H1 (cell line): ENCODE results near the gene SPATA13. TPM values are rescaled to one million over a fixed set of nuclear protein-coding genes. Genes with fewer than 3 reads are reported as not detected.
A peak's percentile ranks its signal among the peaks of the same experiment; 100 is the strongest.

ENCODE experiments used
- CTCF ChIA-PET: fragments of 300-600 bp; sonication (Branson Sonifier 250); formaldehyde crosslinking; loops from one replicate; lab custom pipeline; 2021; ENCODE audit not compliant: partially characterized antibody; lab: Charles Lee
- POLR2A ChIA-PET: fragments of 300-600 bp; sonication (Branson Sonifier 250); formaldehyde crosslinking; loops from one replicate; lab custom pipeline; 2021; ENCODE audit warnings: inconsistent platforms; ENCODE audit not compliant: partially characterized antibody; lab: Charles Lee
- DNase-seq, 2 experiments: peaks; one replicate each; pipeline versions ENCODE4 v3.0.0 to v3.0.0-alpha.2; 2010 to 2022; ENCODE audit warnings: low spot score in 2 of 2, low read depth in 1 of 2, mixed read lengths in 1 of 2
- FAIRE-seq: peaks from 2 replicates; lab custom pipeline; 2011; peaks lifted over from hg19 to GRCh38; lab: Jason Lieb, UNC
- H2AFZ ChIP-seq: 2 replicates; pipeline ENCODE4 v1.8.1; 2012; ENCODE audit warnings: low read length, inconsistent platforms
- H2AK5ac ChIP-seq: 2 replicates; pipeline ENCODE4 v1.6.1; 2013; ENCODE audit warnings: low read depth, low read length
- H2BK120ac ChIP-seq: replicated peaks from 2 replicates; pipeline ENCODE3; 2013; ENCODE audit warnings: low read depth, low read length, inconsistent platforms
- H2BK12ac ChIP-seq: 2 replicates; pipeline ENCODE4 v1.6.1; 2013; ENCODE audit warnings: low read depth, low read length
- H2BK15ac ChIP-seq: 2 replicates; pipeline ENCODE4 v1.6.1; 2013; ENCODE audit warnings: low read length
- H2BK20ac ChIP-seq: 2 replicates; pipeline ENCODE4 v1.6.1; 2013; ENCODE audit warnings: low read length
- H2BK5ac ChIP-seq: 2 replicates; pipeline ENCODE4 v1.6.1; 2013; ENCODE audit warnings: low read depth, low read length
- H3K14ac ChIP-seq: 2 replicates; pipeline ENCODE4 v1.6.1; 2013; ENCODE audit warnings: inconsistent platforms; ENCODE audit not compliant: insufficient read length
- H3K18ac ChIP-seq: 2 replicates; pipeline ENCODE4 v1.6.1; 2013; ENCODE audit warnings: low read length; ENCODE audit errors: extremely low read depth
- H3K23ac ChIP-seq: 2 replicates; pipeline ENCODE4 v1.6.1; 2013; ENCODE audit warnings: inconsistent platforms; ENCODE audit not compliant: insufficient read length
- H3K23me2 ChIP-seq: 2 replicates; pipeline ENCODE4 v1.6.1; 2013; ENCODE audit warnings: low read depth, low read length
- H3K27ac ChIP-seq: 2 replicates; pipeline ENCODE4 v1.6.1; 2011; ENCODE audit warnings: low read depth, low read length, inconsistent platforms
- H3K27me3 ChIP-seq, 4 experiments: replicated peaks in 1 of 4; 1 replicate in 1 of 4; 2 replicates in 3 of 4; pipeline versions ENCODE4 v1.6.1 to v1.8.1; 2011 to 2013; ENCODE audit warnings: low read length in 3 of 4, mild to moderate bottlenecking in 3 of 4, inconsistent platforms in 2 of 4, mixed read lengths in 2 of 4, moderate library complexity in 1 of 4; ENCODE audit not compliant: control insufficient read depth in 3 of 4, insufficient read depth in 3 of 4; ENCODE audit errors: extremely low read depth in 1 of 4
- H3K36me3 ChIP-seq, 4 experiments: 2 replicates each; pipeline versions ENCODE4 v1.6.1 to v1.8.1; 2011 to 2013; ENCODE audit warnings: mild to moderate bottlenecking in 4 of 4, low read length in 3 of 4, moderate library complexity in 2 of 4, control low read depth in 1 of 4, inconsistent platforms in 1 of 4; ENCODE audit not compliant: insufficient read depth in 4 of 4, control insufficient read depth in 2 of 4
- H3K4ac ChIP-seq: replicated peaks from 2 replicates; pipeline ENCODE3; 2013; ENCODE audit warnings: low read length, low read depth, mixed read lengths, inconsistent platforms; ENCODE audit not compliant: insufficient read length
- H3K4me1 ChIP-seq, 4 experiments: replicated peaks in 1 of 4; 1 replicate in 1 of 4; 2 replicates in 3 of 4; pipeline versions ENCODE4 v1.6.1 to v1.8.1; 2011 to 2013; ENCODE audit warnings: low read length in 3 of 4, inconsistent platforms in 2 of 4, mixed read lengths in 1 of 4; ENCODE audit not compliant: insufficient read depth in 4 of 4, control insufficient read depth in 3 of 4
- H3K4me2 ChIP-seq, 2 experiments: 2 replicates each; pipeline versions ENCODE4 v1.6.1 to v1.8.1; 2011 to 2013; ENCODE audit warnings: low read depth in 2 of 2, low read length in 2 of 2, control low read depth in 1 of 2, inconsistent platforms in 1 of 2, mild to moderate bottlenecking in 1 of 2; ENCODE audit not compliant: insufficient read depth in 1 of 2
- H3K4me3 ChIP-seq, 4 experiments: fragments of 200-600, 300-600 bp in 1 of 4; sonication (generic), shearing (Covaris generic), sonication (Bioruptor Twin) in 1 of 4; 2 replicates each; pipeline versions ENCODE4 v1.5.1 to v1.8.1; 2011 to 2016; ENCODE audit warnings: low read length in 4 of 4, low read depth in 3 of 4, control low read depth in 2 of 4, inconsistent platforms in 2 of 4, mild to moderate bottlenecking in 2 of 4, mixed read lengths in 1 of 4, moderate library complexity in 1 of 4; ENCODE audit not compliant: insufficient read depth in 2 of 4; ENCODE audit errors: extremely low read depth in 1 of 4
- H3K56ac ChIP-seq: replicated peaks from 2 replicates; pipeline ENCODE3; 2013; ENCODE audit warnings: low read depth, mild to moderate bottlenecking, mixed read lengths, low read length, inconsistent platforms; ENCODE audit not compliant: insufficient read length
- H3K79me1 ChIP-seq: 2 replicates; pipeline ENCODE4 v1.6.1; 2013; ENCODE audit warnings: low read depth, low read length, control low read depth
- H3K79me2 ChIP-seq, 2 experiments: 2 replicates each; pipeline versions ENCODE4 v1.6.1 to v1.8.1; 2012 to 2013; ENCODE audit warnings: low read length in 2 of 2, mild to moderate bottlenecking in 2 of 2, inconsistent platforms in 1 of 2; ENCODE audit not compliant: insufficient read depth in 2 of 2, control insufficient read depth in 1 of 2
- H3K9ac ChIP-seq, 4 experiments: replicated peaks in 1 of 4; 1 replicate in 1 of 4; 2 replicates in 3 of 4; pipeline versions ENCODE4 v1.6.1 to v1.8.1; 2011 to 2013; ENCODE audit warnings: low read depth in 3 of 4, low read length in 3 of 4, control low read depth in 2 of 4, mild to moderate bottlenecking in 2 of 4, moderate library complexity in 2 of 4, inconsistent platforms in 1 of 4; ENCODE audit errors: extremely low read depth in 1 of 4
- H3K9me3 ChIP-seq, 2 experiments: 2 replicates each; pipeline versions ENCODE4 v1.6.1 to v1.8.1; 2012 to 2013; ENCODE audit warnings: mild to moderate bottlenecking in 2 of 2, moderate library complexity in 2 of 2, control low read depth in 1 of 2, inconsistent platforms in 1 of 2, low read depth in 1 of 2, low read length in 1 of 2, mixed read lengths in 1 of 2; ENCODE audit not compliant: insufficient read depth in 2 of 2
- H4K20me1 ChIP-seq, 2 experiments: replicated peaks in 1 of 2; 2 replicates each; pipeline versions ENCODE3 to v1.8.1; 2011 to 2013; ENCODE audit warnings: inconsistent platforms in 2 of 2, low read length in 2 of 2, mild to moderate bottlenecking in 1 of 2; ENCODE audit not compliant: insufficient read depth in 2 of 2, control insufficient read depth in 1 of 2
- H4K5ac ChIP-seq: 2 replicates; pipeline ENCODE4 v1.6.1; 2013; ENCODE audit warnings: low read length, low read depth, mixed read lengths, inconsistent platforms; ENCODE audit not compliant: insufficient read length
- H4K8ac ChIP-seq: 2 replicates; pipeline ENCODE4 v1.8.0; 2013; ENCODE audit warnings: mild to moderate bottlenecking, moderate library complexity, low read length, inconsistent platforms; ENCODE audit not compliant: insufficient read depth; ENCODE audit errors: extremely low read depth
- H4K91ac ChIP-seq: replicated peaks from 2 replicates; pipeline ENCODE3; 2013; ENCODE audit warnings: low read length, mixed read lengths, inconsistent platforms; ENCODE audit not compliant: insufficient read length
- BACH1 ChIP-seq: IDR thresholded peaks from 2 replicates; pipeline ENCODE4 v1.6.1; 2012; ENCODE audit warnings: low read length, improper control_type of control experiment
- CHD2 ChIP-seq: IDR thresholded peaks from 2 replicates; pipeline ENCODE4 v1.6.1; 2012; ENCODE audit warnings: low read length, improper control_type of control experiment
- POLR2A ChIP-seq, 2 experiments: IDR thresholded peaks; 1 replicate in 1 of 2; 2 replicates in 1 of 2; pipeline ENCODE4 v1.6.1; 2011; ENCODE audit warnings: low read depth in 2 of 2, low read length in 2 of 2, mild to moderate bottlenecking in 2 of 2; ENCODE audit errors: control extremely low read depth in 1 of 2
- WGBS, 2 experiments: shearing (Covaris generic) in 1 of 2; methylation state at CpG; one replicate each; pipeline versions ENCODE4 v1.1.6 to v1.1.7; 2013 to 2015; ENCODE audit warnings: low lambda C conversion rate in 2 of 2, mixed read lengths in 2 of 2, inconsistent platforms in 1 of 2, low coverage in 1 of 2, missing lambda C conversion rate in 1 of 2; ENCODE audit not compliant: insufficient replicate concordance in 2 of 2, insufficient coverage in 1 of 2, insufficient read length in 1 of 2; ENCODE audit errors: extremely low coverage in 1 of 2, missing lambda C conversion rate in 1 of 2; 5-methylcytosine and 5-hydroxymethylcytosine counted together
- polyA plus RNA-seq, 7 experiments: library from polyadenylated mRNA; depleted of rRNA in 3 of 7; stranded (reverse) in 5 of 7; unstranded in 2 of 7; fragments of >200 nt in 5 of 7; fragments of 200-250 nt in 2 of 7; gene quantifications; 1 replicate in 5 of 7; 2 replicates in 1 of 7; 4 replicates in 1 of 7; pipeline versions ENCODE4 v1.2.1 to v1.2.3, GENCODE V29; 2011 to 2013; ENCODE audit warnings: missing spikeins in 2 of 7, mixed read lengths in 2 of 7
- total RNA-seq: library from RNA; stranded (reverse); fragmentation: NEBNext Ultra II Directional; extraction: Animal tissue kit (Norgen Biotek cat#: 25700); gene quantifications from 2 replicates; pipeline ENCODE4 v1.2.1, GENCODE V29; 2021

SPATA13 gene
- total and polyA plus RNA-seq, 2 of the 8 experiments (the other 6 are each of a cell fraction or from before 2014, with no cell fraction given) = 12.6 to 30.9 TPM

DNA sequence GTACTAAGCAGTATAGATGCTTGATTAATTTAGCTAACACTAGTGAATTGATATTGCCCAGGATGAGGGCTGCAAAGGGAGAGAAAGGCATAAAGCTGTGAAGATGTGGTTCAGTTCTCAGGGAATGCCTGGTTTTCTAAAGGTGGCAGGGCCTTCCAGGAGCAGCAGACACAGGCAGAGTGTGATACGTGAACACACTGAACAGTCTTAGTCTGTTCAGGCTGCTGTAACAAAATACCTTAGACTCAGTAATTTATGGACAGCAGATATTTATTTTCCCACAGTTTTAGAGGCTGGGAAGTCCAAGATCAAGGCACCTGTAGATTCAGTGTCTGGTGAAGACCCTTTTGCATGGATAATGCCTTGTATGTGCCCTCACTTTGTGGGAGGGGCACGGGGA, 8.7 kb upstream of the SPATA13 start:
- no peak for DNase-seq

More for the DNA sequence above, 8.7 kb upstream of the SPATA13 start:
- Histone ChIP-seq H2AFZ (no peak overlapping the region), H2BK20ac (no peak overlapping the region), H2BK5ac (no peak overlapping the region), H2BK120ac (no peak overlapping the region), H2BK12ac (0 out of 2 replicates have a peak overlapping the region, but pooled peaks have one; percentile 19), H4K5ac (no peak overlapping the region), H3K27me3 (no peaks in the 10 kb centered on the region; a peak in 1 of 7 replicates), H3K9ac (no peak overlapping the region), H4K8ac (no peak overlapping the region), H3K9me3 (no peaks in the 10 kb centered on the region), H3K4me1 (peaks cover 0 to 4% (median 1%) of the 10 kb centered on the region in 4 experiments; a peak in 4 of 7 replicates), H2BK15ac (no peak overlapping the region), H4K20me1 (no peaks in the 10 kb centered on the region), H3K4me2 (no peak overlapping the region), H3K14ac (no peak overlapping the region), H2AK5ac (no peak overlapping the region), H3K23ac (no peak overlapping the region), H3K56ac (no peak overlapping the region), H3K36me3 (no peaks in the 10 kb centered on the region), H4K91ac (no peak overlapping the region), H3K79me2 (no peaks in the 10 kb centered on the region), H3K79me1 (no peaks in the 10 kb centered on the region), H3K18ac (no peak overlapping the region), H3K4me3 (no peak overlapping the region), H3K27ac (no peak overlapping the region)
- ChIA-PET CTCF (no interaction called here), POLR2A (no interaction called here)
- 87% methylated on average over 2 of the region's 2 CpGs; no CpG with 5 or more reads in 1 of the 2 experiments for WGBS, 2 experiments
- no peak for FAIRE-seq
- no peak for TF ChIP-seq BACH1
- no peak for TF ChIP-seq POLR2A (IDR thresholded peaks at IDR 0.05; ENCODE audit: control extremely low read depth in 1 of 2, low read depth in 2 of 2, low read length in 2 of 2)
- no peak for TF ChIP-seq CHD2
- TF ChIP-seq, all 59 proteins: peak for 0
- no peak overlapping the region for H3K4ac ChIP-seq
- no peaks in the 10 kb centered on the region for H3K23me2 ChIP-seq
